HUES64 (cell line): ENCODE measurements around the gene MED29.

Experiments used
- H3K27ac ChIP-seq: 2 replicates; pipeline ENCODE4 v1.7.0; 2013; ENCODE audit warnings: low read depth, low read length, inconsistent platforms
- H3K27me3 ChIP-seq: 2 replicates; pipeline ENCODE4 v1.6.1; 2013; ENCODE audit warnings: mild to moderate bottlenecking, low read length; ENCODE audit not compliant: insufficient read depth
- H3K36me3 ChIP-seq: 2 replicates; pipeline ENCODE4 v1.6.1; 2013; ENCODE audit warnings: mild to moderate bottlenecking, low read length; ENCODE audit not compliant: insufficient read depth
- H3K4me1 ChIP-seq: 2 replicates; pipeline ENCODE4 v1.6.1; 2013; ENCODE audit warnings: mild to moderate bottlenecking, low read length, moderate library complexity; ENCODE audit not compliant: insufficient read depth
- H3K4me3 ChIP-seq: 2 replicates; pipeline ENCODE4 v1.5.1; 2013; ENCODE audit warnings: mild to moderate bottlenecking, low read length, moderate library complexity
- H3K9ac ChIP-seq: 2 replicates; pipeline ENCODE4 v1.6.1; 2013; ENCODE audit warnings: mild to moderate bottlenecking, low read depth, low read length
- H3K9me3 ChIP-seq: 2 replicates; pipeline ENCODE4 v1.6.1; 2013; ENCODE audit warnings: low read depth, low read length; ENCODE audit not compliant: insufficient read depth
- WGBS: fragments of 150-250, 120-280 bp; methylation state at CpG from one replicate; pipeline ENCODE4 v1.1.7; 2013; ENCODE audit warnings: missing lambda C conversion rate; 5-methylcytosine and 5-hydroxymethylcytosine counted together

MED29 gene

GRCh38 chr19:39436350-39436716 lies 45.2 kb downstream of the MED29 start:
- peaks cover 33% of the 10 kb centered on the region for H3K36me3 ChIP-seq
- H3K4me1 ChIP-seq, result peaks cover 7% of the 10 kb centered on the region; the same call in 1 of the 2 replicates
- H3K9ac ChIP-seq, result peak overlapping the region; percentile 89
- H3K9me3 ChIP-seq, result no peaks in the 10 kb centered on the region
- no peaks in the 10 kb centered on the region for H3K27me3 ChIP-seq
- H3K27ac ChIP-seq, result peak overlapping the region; percentile 74
- peak overlapping the region; percentile 87 for H3K4me3 ChIP-seq
- 7% methylated on average over 2 of the region's 2 CpGs for WGBS

GRCh38 chr19:39438270-39438934 lies 47.2 kb downstream of the MED29 start:
- Histone ChIP-seq H3K9me3 (no peaks in the 10 kb centered on the region), H3K27me3 (no peaks in the 10 kb centered on the region), H3K4me3 (no peak overlapping the region), H3K27ac (no peak overlapping the region), H3K36me3 (peaks cover 17% of the 10 kb centered on the region), H3K9ac (no peak overlapping the region), H3K4me1 (peaks cover 7% of the 10 kb centered on the region; the same call in 1 of the 2 replicates)
- WGBS, result 75% methylated on average over 8 of the region's 9 CpGs

- Histone ChIP-seq H3K4me3 (peak overlapping the region; percentile 94), H3K27ac (peak overlapping the region; percentile 92), H3K9me3 (no peaks in the 10 kb centered on the region), H3K9ac (peak overlapping the region; percentile 96), H3K27me3 (no peaks in the 10 kb centered on the region), H3K4me1 (no peaks in the 10 kb centered on the region), H3K36me3 (peaks cover 17% of the 10 kb centered on the region)
- 18% methylated on average over 16 of the region's 17 CpGs for WGBS
Measured at GRCh38 chr19:39444598-39445195, 53.5 kb downstream of the MED29 start.

- Histone ChIP-seq H3K27ac (peak within 1 kb of the TSS; percentile 92), H3K4me1 (no peaks in the 10 kb centered on the region), H3K9me3 (no peaks in the 10 kb centered on the region), H3K36me3 (peaks cover 17% of the 10 kb centered on the region), H3K27me3 (no peaks in the 10 kb centered on the region), H3K4me3 (peak within 1 kb of the TSS; percentile 94), H3K9ac (peak within 1 kb of the TSS; percentile 96)
- WGBS, result under 1% methylated on average over 68 of the region's 68 CpGs
Measured at GRCh38 chr19:39445196-39446111, 54.3 kb downstream of the MED29 start, which contains the start of gene SUPT5H. Gene SUPT5H (plus strand): TSS chr19:39445582. CDS start chr19:39445891, 309 bp downstream.

GRCh38 chr19:39446365-39447084 lies 55.3 kb downstream of the MED29 start:
- peaks cover 18% of the 10 kb centered on the region for H3K36me3 ChIP-seq
- no peaks in the 10 kb centered on the region for H3K9me3 ChIP-seq
- 92% methylated on average over 16 of the region's 16 CpGs for WGBS
- H3K27me3 ChIP-seq, result no peaks in the 10 kb centered on the region
- H3K9ac ChIP-seq, result peak overlapping the region; percentile 96
- no peaks in the 10 kb centered on the region for H3K4me1 ChIP-seq
- no peak overlapping the region for H3K27ac ChIP-seq
- H3K4me3 ChIP-seq, result peak overlapping the region; percentile 94

GRCh38 chr19:39448271-39448670 lies 57.1 kb downstream of the MED29 start:
- Histone ChIP-seq H3K9ac (no peak overlapping the region), H3K36me3 (peaks cover 28% of the 10 kb centered on the region), H3K27me3 (no peaks in the 10 kb centered on the region), H3K4me3 (no peak overlapping the region), H3K4me1 (no peaks in the 10 kb centered on the region), H3K9me3 (no peaks in the 10 kb centered on the region), H3K27ac (no peak overlapping the region)
- 96% methylated on average over 3 of the region's 3 CpGs for WGBS

- no peaks in the 10 kb centered on the region for H3K4me1 ChIP-seq
- H3K36me3 ChIP-seq, result peaks cover 37% of the 10 kb centered on the region
- no peak overlapping the region for H3K27ac ChIP-seq
- H3K9me3 ChIP-seq, result no peaks in the 10 kb centered on the region
- no peak overlapping the region for H3K4me3 ChIP-seq
- no peak overlapping the region for H3K9ac ChIP-seq
- no peaks in the 10 kb centered on the region for H3K27me3 ChIP-seq
- 90% methylated on average over 8 of the region's 8 CpGs for WGBS
Measured at GRCh38 chr19:39449116-39449797, 58.1 kb downstream of the MED29 start.
